ENCODE data around the gene ITPR3. TPM values are rescaled to one million over a fixed set of nuclear protein-coding genes. Genes with fewer than 3 reads are reported as not detected.

The ITPR3 gene
- total and polyA plus RNA-seq, 5 donors from 2014 or later: 1.3 to 54.5 (median 2.2) TPM

DNA sequence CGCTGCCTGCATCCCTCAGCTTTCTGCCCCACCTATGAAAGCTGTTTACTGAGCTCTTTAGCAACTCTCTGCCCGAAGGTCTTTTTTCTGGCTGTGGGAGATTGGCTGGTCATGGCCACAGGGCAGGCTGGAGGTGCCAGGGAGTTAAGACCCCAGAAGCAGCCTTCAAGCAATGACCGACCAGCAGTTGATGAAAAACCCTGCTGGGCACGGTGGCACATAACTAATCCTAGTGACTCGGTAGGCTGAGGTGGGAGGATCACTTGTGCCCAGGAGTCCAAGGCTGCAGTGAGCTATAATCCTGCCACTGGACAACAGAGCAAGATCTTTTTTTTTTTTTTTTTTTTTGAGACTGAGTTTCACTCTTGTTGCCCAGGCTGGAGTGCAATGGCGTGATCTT, 20.4 kb upstream of the ITPR3 start:
- H3K27me3 Mint-ChIP-seq: peaks cover 20% of the 10 kb centered on the region
- H3K4me3 ChIP-seq (ENCODE audit: low read depth, low read length): no peak overlapping the region
- H3K27ac Mint-ChIP-seq: no peak overlapping the region
- no peaks in the 10 kb centered on the region for H3K36me3 ChIP-seq (ENCODE audit: control insufficient read depth, insufficient read depth, low read length)
- H3K9me3 Mint-ChIP-seq: peaks cover 0 to 7% (median 1%) of the 10 kb centered on the region in 7 donors
- H3K4me1 Mint-ChIP-seq: no peaks in the 10 kb centered on the region
- no peak for ATAC-seq (ENCODE audit: low read depth in 2 of 2)
- no peak for DNase-seq
- no peaks in the 10 kb centered on the region for H3K36me3 Mint-ChIP-seq
- no peak overlapping the region for H3K4me3 Mint-ChIP-seq
- no peak overlapping the region for H3K27ac ChIP-seq (ENCODE audit: insufficient read depth, low read length, poor library complexity, severe bottlenecking)
- H3K9me3 ChIP-seq (ENCODE audit: control insufficient read depth in 2 of 2, low read length in 2 of 2): no peaks in the 10 kb centered on the region
- no peaks in the 10 kb centered on the region for H3K27me3 ChIP-seq (ENCODE audit: control insufficient read depth, insufficient read depth, low read length)
- H3K4me1 ChIP-seq (ENCODE audit: control insufficient read depth, insufficient read depth, low read length, poor library complexity, severe bottlenecking): peaks cover 2% of the 10 kb centered on the region

GRCh38 chr6:33602180-33602579, 18.9 kb upstream of the ITPR3 start:
- no peak overlapping the region for H3K4me3 Mint-ChIP-seq
- no peaks in the 10 kb centered on the region for H3K4me1 Mint-ChIP-seq
- Histone ChIP-seq H3K4me1 (ENCODE audit: control insufficient read depth, insufficient read depth, low read length, poor library complexity, severe bottlenecking) (peaks cover 2% of the 10 kb centered on the region), H3K27ac (ENCODE audit: insufficient read depth, low read length, poor library complexity, severe bottlenecking) (no peak overlapping the region), H3K27me3 (ENCODE audit: control insufficient read depth, insufficient read depth, low read length) (no peaks in the 10 kb centered on the region), H3K4me3 (ENCODE audit: low read depth, low read length) (no peak overlapping the region), H3K9me3 (ENCODE audit: control insufficient read depth in 2 of 2, low read length in 2 of 2) (no peaks in the 10 kb centered on the region), H3K36me3 (ENCODE audit: control insufficient read depth, insufficient read depth, low read length) (no peaks in the 10 kb centered on the region)
- no peak overlapping the region for H3K27ac Mint-ChIP-seq
- no peak for DNase-seq
- no peak for ATAC-seq (ENCODE audit: low read depth in 2 of 2)
- no peaks in the 10 kb centered on the region for H3K36me3 Mint-ChIP-seq
- H3K9me3 Mint-ChIP-seq: peaks cover 0 to 7% (median 1%) of the 10 kb centered on the region in 7 donors
- H3K27me3 Mint-ChIP-seq: peaks cover 20% of the 10 kb centered on the region

- DNase-seq (no peak), ATAC-seq (ENCODE audit: low read depth in 2 of 2) (no peak)
- peaks cover 0 to 2% (median 0%) of the 10 kb centered on the region in 4 donors for H3K4me1 Mint-ChIP-seq
- no peak overlapping the region for H3K4me3 ChIP-seq (ENCODE audit: low read depth, low read length)
- no peaks in the 10 kb centered on the region for H3K9me3 ChIP-seq (ENCODE audit: control insufficient read depth in 2 of 2, low read length in 2 of 2)
- peaks cover 0 to 7% (median 1%) of the 10 kb centered on the region in 7 donors for H3K9me3 Mint-ChIP-seq
- H3K27me3 Mint-ChIP-seq: peaks cover 18% of the 10 kb centered on the region
- H3K4me3 Mint-ChIP-seq: no peak overlapping the region
- no peak overlapping the region for H3K27ac ChIP-seq (ENCODE audit: insufficient read depth, low read length, poor library complexity, severe bottlenecking)
- no peaks in the 10 kb centered on the region for H3K4me1 ChIP-seq (ENCODE audit: control insufficient read depth, insufficient read depth, low read length, poor library complexity, severe bottlenecking)
- H3K27me3 ChIP-seq (ENCODE audit: control insufficient read depth, insufficient read depth, low read length): no peaks in the 10 kb centered on the region
- H3K36me3 Mint-ChIP-seq: no peaks in the 10 kb centered on the region
- no peaks in the 10 kb centered on the region for H3K36me3 ChIP-seq (ENCODE audit: control insufficient read depth, insufficient read depth, low read length)
- peak overlapping the region in 1 of 3 donors; percentile 2 for H3K27ac Mint-ChIP-seq
Observed at GRCh38 chr6:33604941-33605854, 15.9 kb upstream of the ITPR3 start.

GRCh38 chr6:33606642-33607041, 14.5 kb upstream of the ITPR3 start:
- no peaks in the 10 kb centered on the region for H3K36me3 ChIP-seq (ENCODE audit: control insufficient read depth, insufficient read depth, low read length)
- Mint-ChIP-seq H3K36me3 (no peaks in the 10 kb centered on the region), H3K27ac (no peak overlapping the region), H3K27me3 (peaks cover 15% of the 10 kb centered on the region), H3K4me3 (no peak overlapping the region), H3K9me3 (peaks cover 0 to 7% (median 1%) of the 10 kb centered on the region in 7 donors), H3K4me1 (peaks cover 0 to 2% (median 0%) of the 10 kb centered on the region in 4 donors)
- no peak overlapping the region for H3K4me3 ChIP-seq (ENCODE audit: low read depth, low read length)
- H3K9me3 ChIP-seq (ENCODE audit: control insufficient read depth in 2 of 2, low read length in 2 of 2): no peaks in the 10 kb centered on the region
- no peaks in the 10 kb centered on the region for H3K4me1 ChIP-seq (ENCODE audit: control insufficient read depth, insufficient read depth, low read length, poor library complexity, severe bottlenecking)
- H3K27ac ChIP-seq (ENCODE audit: insufficient read depth, low read length, poor library complexity, severe bottlenecking): no peak overlapping the region
- H3K27me3 ChIP-seq (ENCODE audit: control insufficient read depth, insufficient read depth, low read length): no peaks in the 10 kb centered on the region
- no peak for ATAC-seq (ENCODE audit: low read depth in 2 of 2)
- DNase-seq: no peak

GRCh38 chr6:33607126-33607783, 13.9 kb upstream of the ITPR3 start:
- Histone ChIP-seq H3K4me3 (ENCODE audit: low read depth, low read length) (no peak overlapping the region), H3K27me3 (ENCODE audit: control insufficient read depth, insufficient read depth, low read length) (no peaks in the 10 kb centered on the region), H3K4me1 (ENCODE audit: control insufficient read depth, insufficient read depth, low read length, poor library complexity, severe bottlenecking) (no peaks in the 10 kb centered on the region), H3K27ac (ENCODE audit: insufficient read depth, low read length, poor library complexity, severe bottlenecking) (no peak overlapping the region), H3K36me3 (ENCODE audit: control insufficient read depth, insufficient read depth, low read length) (no peaks in the 10 kb centered on the region), H3K9me3 (ENCODE audit: control insufficient read depth in 2 of 2, low read length in 2 of 2) (no peaks in the 10 kb centered on the region)
- peaks cover 0 to 7% (median 1%) of the 10 kb centered on the region in 7 donors for H3K9me3 Mint-ChIP-seq
- DNase-seq (no peak), ATAC-seq (ENCODE audit: low read depth in 2 of 2) (no peak)
- no peak overlapping the region for H3K27ac Mint-ChIP-seq
- peaks cover 0 to 2% (median 0%) of the 10 kb centered on the region in 4 donors for H3K4me1 Mint-ChIP-seq
- H3K27me3 Mint-ChIP-seq: peaks cover 11% of the 10 kb centered on the region
- H3K4me3 Mint-ChIP-seq: no peak overlapping the region
- no peaks in the 10 kb centered on the region for H3K36me3 Mint-ChIP-seq

DNA sequence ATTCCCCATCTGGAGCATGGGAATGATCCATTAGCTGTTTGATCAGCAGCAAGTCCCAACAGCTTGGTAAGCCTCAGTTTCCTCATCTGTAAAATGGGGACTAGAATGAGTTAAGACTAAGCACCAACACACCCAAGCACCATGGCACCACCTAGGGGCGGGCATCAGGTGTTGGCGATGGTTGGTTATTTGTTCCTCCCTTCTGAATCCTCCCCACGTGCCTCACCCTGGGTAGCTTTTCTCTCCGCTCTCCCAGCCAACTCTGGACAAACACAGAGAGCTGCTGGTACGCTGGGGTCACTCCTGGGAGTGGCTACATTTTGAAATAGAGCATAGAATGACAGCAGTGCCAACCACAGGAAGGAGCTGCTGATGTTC, 13.3 kb upstream of the ITPR3 start:
- no peaks in the 10 kb centered on the region for H3K36me3 ChIP-seq (ENCODE audit: control insufficient read depth, insufficient read depth, low read length)
- Mint-ChIP-seq H3K9me3 (peaks cover 0 to 7% (median 1%) of the 10 kb centered on the region in 7 donors), H3K4me1 (peaks cover 0 to 2% (median 0%) of the 10 kb centered on the region in 4 donors), H3K4me3 (no peak overlapping the region), H3K27me3 (peaks cover 7% of the 10 kb centered on the region), H3K36me3 (no peaks in the 10 kb centered on the region), H3K27ac (no peak overlapping the region)
- ATAC-seq (ENCODE audit: low read depth in 2 of 2) (peak; percentile 65 to 70), DNase-seq (peak in 2 of 3 donors; percentile 37 to 69)
- no peak overlapping the region for H3K4me3 ChIP-seq (ENCODE audit: low read depth, low read length)
- no peaks in the 10 kb centered on the region for H3K27me3 ChIP-seq (ENCODE audit: control insufficient read depth, insufficient read depth, low read length)
- no peaks in the 10 kb centered on the region for H3K9me3 ChIP-seq (ENCODE audit: control insufficient read depth in 2 of 2, low read length in 2 of 2)
- H3K27ac ChIP-seq (ENCODE audit: insufficient read depth, low read length, poor library complexity, severe bottlenecking): no peak overlapping the region
- no peaks in the 10 kb centered on the region for H3K4me1 ChIP-seq (ENCODE audit: control insufficient read depth, insufficient read depth, low read length, poor library complexity, severe bottlenecking)

- H3K27ac Mint-ChIP-seq: no peak overlapping the region
- ATAC-seq (ENCODE audit: low read depth in 2 of 2): no peak
Observed at GRCh38 chr6:33609019-33609418, 12.1 kb upstream of the ITPR3 start.

More at GRCh38 chr6:33609019-33609418, 12.1 kb upstream of the ITPR3 start:
- Histone ChIP-seq H3K9me3 (ENCODE audit: control insufficient read depth in 2 of 2, low read length in 2 of 2) (no peaks in the 10 kb centered on the region), H3K36me3 (ENCODE audit: control insufficient read depth, insufficient read depth, low read length) (no peaks in the 10 kb centered on the region), H3K27ac (ENCODE audit: insufficient read depth, low read length, poor library complexity, severe bottlenecking) (no peak overlapping the region), H3K27me3 (ENCODE audit: control insufficient read depth, insufficient read depth, low read length) (no peaks in the 10 kb centered on the region), H3K4me1 (ENCODE audit: control insufficient read depth, insufficient read depth, low read length, poor library complexity, severe bottlenecking) (no peaks in the 10 kb centered on the region), H3K4me3 (ENCODE audit: low read depth, low read length) (no peak overlapping the region)
- peaks cover 0 to 7% (median 2%) of the 10 kb centered on the region in 7 donors for H3K9me3 Mint-ChIP-seq
- no peak overlapping the region for H3K4me3 Mint-ChIP-seq
- H3K27me3 Mint-ChIP-seq: peaks cover 7% of the 10 kb centered on the region
- DNase-seq: no peak
- no peaks in the 10 kb centered on the region for H3K36me3 Mint-ChIP-seq
- H3K4me1 Mint-ChIP-seq: peaks cover 0 to 2% (median 0%) of the 10 kb centered on the region in 4 donors

Measured in CD4-positive, CD25-positive, alpha-beta regulatory T cell (primary cell).